AG04449 (cell line): Measurements from ENCODE around the gene SLC28A2.
A peak's percentile ranks its signal among the peaks of the same experiment; 100 is the strongest.
"Not testable (repeated sequence)": the region's sequence is repeated elsewhere in the genome, so short reads cannot be mapped to it uniquely, and the experiment has no call there.

ENCODE experiments used
- CTCF ChIA-PET: fragments of 350-600 bp; formaldehyde crosslinking; extraction: SDS; loops from one replicate; lab custom pipeline; 2021; ENCODE audit warnings: antibody characterized with exemption; lab: Yijun Ruan, JAX
- POLR2A ChIA-PET: fragments of 400-600, 350-600 bp; formaldehyde crosslinking; extraction: SDS; loops from one replicate; lab custom pipeline; 2020; ENCODE audit warnings: antibody characterized with exemption, inconsistent platforms; lab: Yijun Ruan, JAX
- DNase-seq: peaks from one replicate; pipeline ENCODE4 v3.0.0-alpha.2; 2010; ENCODE audit warnings: low read depth, low spot score
- H3K4me3 ChIP-seq: 2 replicates; pipeline ENCODE4 v1.5.1; 2011; ENCODE audit warnings: low read depth, mild to moderate bottlenecking, control low read depth, low read length
- TF ChIP-seq, protein P1 (sequence below): IDR thresholded peaks from one replicate; pipeline ENCODE4 v1.5.1; 2011; ENCODE audit warnings: mild to moderate bottlenecking, moderate library complexity, low read length, control low read depth, inconsistent platforms; ENCODE audit not compliant: insufficient read depth; ENCODE audit errors: missing control alignments

Gene SLC28A2

DNA sequence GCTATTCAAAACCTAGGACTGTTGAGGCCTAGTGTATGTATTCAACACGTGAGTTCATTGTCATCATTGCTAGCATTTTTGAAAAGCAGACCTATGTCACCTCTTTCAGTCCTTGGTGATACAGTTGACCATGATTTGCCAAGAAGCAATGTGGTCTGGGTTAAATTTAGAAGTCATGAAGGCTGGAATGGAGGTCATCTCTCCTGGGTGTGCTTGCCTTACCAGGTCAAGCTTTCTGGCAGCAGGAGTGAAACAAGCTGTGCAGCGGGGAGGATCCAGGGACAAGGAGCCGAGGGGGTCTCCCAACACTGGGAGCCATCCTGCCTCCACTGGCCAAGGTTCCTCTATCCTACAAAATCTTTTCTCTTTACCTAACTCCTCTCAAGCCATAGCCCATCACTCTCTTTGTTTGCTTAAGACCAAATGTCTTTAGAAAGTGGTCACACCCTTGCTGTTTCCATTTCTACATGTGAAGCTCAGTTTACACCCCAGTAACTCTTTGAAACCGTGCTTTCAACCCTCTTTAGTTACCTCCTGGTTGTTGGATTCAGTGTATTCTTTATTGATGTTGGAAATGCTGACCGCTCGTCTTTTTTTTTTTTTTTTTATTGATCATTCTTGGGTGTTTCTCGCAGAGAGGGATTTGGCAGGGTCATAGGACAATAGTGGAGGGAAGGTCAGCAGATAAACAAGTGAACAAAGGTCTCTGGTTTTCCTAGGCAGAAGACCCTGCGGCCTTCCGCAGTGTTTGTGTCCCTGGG, 40.0 kb downstream of the SLC28A2 start:
- POLR2A ChIA-PET, result no interaction called here
- DNase-seq, result no peak
- TF ChIP-seq, protein P1, sequence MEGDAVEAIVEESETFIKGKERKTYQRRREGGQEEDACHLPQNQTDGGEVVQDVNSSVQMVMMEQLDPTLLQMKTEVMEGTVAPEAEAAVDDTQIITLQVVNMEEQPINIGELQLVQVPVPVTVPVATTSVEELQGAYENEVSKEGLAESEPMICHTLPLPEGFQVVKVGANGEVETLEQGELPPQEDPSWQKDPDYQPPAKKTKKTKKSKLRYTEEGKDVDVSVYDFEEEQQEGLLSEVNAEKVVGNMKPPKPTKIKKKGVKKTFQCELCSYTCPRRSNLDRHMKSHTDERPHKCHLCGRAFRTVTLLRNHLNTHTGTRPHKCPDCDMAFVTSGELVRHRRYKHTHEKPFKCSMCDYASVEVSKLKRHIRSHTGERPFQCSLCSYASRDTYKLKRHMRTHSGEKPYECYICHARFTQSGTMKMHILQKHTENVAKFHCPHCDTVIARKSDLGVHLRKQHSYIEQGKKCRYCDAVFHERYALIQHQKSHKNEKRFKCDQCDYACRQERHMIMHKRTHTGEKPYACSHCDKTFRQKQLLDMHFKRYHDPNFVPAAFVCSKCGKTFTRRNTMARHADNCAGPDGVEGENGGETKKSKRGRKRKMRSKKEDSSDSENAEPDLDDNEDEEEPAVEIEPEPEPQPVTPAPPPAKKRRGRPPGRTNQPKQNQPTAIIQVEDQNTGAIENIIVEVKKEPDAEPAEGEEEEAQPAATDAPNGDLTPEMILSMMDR, result no peak
- CTCF ChIA-PET, result interaction anchor here (0.6 kb wide), 1 partner anchor 88 kb away, joined by 3 read pairs; no protein-coding TSS in a partner anchor
- no peak overlapping the region for H3K4me3 ChIP-seq

DNA sequence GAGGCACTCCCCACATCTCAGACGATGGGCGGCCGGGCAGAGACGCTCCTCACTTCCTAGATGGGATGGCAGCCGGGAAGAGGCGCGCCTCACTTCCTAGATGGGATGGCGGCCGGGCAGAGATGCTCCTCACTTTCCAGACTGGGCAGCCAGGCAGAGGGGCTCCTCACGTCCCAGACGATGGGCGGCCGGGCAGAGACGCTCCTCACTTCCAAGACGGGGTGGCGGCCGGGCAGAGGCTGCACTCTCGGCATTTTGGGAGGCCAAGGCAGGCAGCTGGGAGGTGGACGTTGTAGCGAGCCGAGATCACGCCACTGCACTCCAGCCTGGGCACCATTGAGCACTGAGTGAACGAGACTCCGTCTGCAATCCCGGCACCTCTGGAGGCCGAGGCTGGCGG, 41.3 kb downstream of the SLC28A2 start:
- DNase-seq, POLR2A ChIA-PET, CTCF ChIA-PET, H3K4me3 ChIP-seq: not testable (repeated sequence)

DNA sequence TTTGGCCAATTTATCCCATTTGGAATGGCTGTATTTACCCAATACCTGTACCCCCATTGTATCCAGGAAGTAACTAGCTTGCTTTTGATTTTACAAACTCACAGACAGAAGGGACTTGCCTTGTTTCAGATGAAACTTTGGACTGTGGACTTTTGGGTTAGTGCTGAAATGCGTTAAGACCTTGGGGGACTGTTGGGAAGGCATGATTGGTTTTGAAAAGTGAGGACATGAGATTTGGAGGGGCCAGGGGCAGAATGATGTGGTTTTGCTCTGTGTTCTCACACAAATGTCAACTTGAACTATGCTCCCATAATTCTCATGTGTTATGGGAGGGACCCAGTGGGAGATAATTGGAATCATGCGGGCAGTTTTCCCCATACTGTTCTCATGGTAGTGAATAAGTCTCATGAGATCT, 46.9 kb downstream of the SLC28A2 start:
- POLR2A ChIA-PET, result not testable (repeated sequence)

DNA sequence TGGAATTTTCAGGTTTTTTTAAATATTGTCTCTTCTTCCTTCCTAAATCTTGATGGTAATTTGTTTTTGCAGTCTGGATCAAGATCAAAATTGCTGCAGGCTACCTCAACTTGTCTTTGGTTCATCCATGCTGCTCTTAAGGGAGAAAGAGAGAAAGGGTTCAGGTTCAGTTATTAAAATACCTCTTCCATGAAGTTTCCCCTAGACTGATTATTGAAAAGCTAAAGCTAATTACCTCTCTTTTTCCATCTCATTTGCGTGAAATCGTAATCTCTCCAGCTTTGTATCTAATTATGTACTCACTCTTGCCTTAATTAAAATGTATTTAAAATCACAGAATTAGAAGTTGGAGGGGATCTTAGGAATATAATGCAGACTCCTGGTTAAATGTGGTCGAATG, 52.7 kb downstream of the SLC28A2 start:
- ChIA-PET POLR2A (no interaction called here), CTCF (interaction anchor here (0.8 to 1.6 kb wide), 6 partner anchors 46 to 138 kb away, joined by 3 to 5 read pairs (median 4); a partner anchor contains a TSS)

More for the DNA sequence above, 46.9 kb downstream of the SLC28A2 start:
- H3K4me3 ChIP-seq, DNase-seq, CTCF ChIA-PET: not testable (repeated sequence)

DNA sequence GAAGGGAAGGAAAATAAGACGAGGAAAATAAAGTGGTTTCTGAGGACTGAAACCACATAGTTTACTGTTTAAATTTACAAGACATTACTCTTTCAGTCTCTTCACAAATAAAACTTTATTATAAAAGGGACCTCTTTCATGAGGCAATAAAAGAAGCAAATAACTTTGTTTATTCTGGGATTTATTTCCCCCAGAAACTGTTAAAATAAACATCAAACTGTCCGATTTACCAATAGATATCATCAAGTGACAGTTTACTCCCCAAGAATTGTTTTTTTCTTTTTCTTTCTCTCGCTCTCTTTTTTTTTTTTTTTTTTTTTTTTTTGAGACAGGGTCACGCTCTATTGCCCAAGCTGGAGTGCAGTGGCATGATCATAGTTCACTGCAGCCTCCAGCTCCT, 54.1 kb downstream of the SLC28A2 start:
- H3K4me3 ChIP-seq, result no peak overlapping the region
- ChIA-PET POLR2A (no interaction called here), CTCF (interaction anchor here (0.8 to 1.0 kb wide), 2 partner anchors 93 to 151 kb away, joined by 3 read pairs; no protein-coding TSS in a partner anchor)
- TF ChIP-seq, protein P1, result no peak
- DNase-seq, result no peak

More for the DNA sequence above, 52.7 kb downstream of the SLC28A2 start:
- TF ChIP-seq, protein P1, result no peak
- DNase-seq, result no peak
- H3K4me3 ChIP-seq, result no peak overlapping the region

DNA sequence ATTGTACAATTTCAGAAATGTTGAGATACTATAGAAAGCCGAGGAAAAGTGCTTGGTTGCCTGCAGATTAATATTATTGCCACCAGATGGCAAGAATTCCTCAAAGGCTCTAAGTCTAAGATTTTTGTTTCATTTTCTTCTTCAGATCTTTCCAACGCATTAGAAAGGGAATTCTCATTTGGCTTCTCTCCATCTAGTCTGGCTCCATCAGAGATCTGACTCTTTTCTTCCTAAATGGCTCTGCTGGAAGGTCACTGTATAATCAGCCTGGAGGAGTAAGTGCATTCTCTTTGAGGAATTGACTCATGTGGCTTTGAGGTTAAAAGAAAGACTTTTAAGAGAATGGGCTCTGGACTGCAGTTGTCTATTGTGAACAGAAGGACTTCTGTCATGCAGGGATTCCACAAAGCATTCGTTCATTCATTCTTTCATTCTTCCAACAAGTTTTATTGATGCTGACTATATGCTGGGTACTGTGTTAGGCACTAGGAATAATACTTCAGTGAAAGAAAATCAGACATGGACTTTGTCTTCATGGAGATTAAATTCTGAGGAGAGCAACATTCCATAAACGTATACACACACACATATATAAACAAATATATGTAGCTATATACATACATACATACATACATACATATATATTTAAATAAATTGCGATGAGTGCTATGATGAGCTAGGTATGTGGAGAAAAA, 55.3 kb downstream of the SLC28A2 start:
- DNase-seq, result peak; percentile 17
- POLR2A ChIA-PET, result no interaction called here

DNA sequence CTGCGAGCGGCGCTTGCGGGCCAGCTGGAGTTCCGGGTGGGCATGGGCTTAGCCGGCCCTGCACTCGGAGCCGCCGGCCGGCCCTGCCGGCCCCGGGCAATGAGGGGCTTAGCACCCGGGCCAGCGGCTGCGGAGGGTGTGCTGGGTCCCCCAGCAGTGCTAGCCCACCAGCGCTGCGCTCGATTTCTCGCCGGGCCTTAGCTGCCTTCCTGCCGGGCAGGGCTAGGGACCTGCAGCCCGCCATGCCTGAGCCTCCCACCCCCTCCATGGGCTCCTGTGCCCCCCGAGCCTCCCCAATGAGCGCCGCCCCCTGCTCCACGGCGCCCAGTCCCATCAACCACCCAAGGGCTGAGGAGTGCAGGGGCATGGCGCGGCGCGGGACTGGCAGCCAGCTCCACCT, 62.1 kb downstream of the SLC28A2 start:
- CTCF ChIA-PET, result interaction anchor here (0.6 to 1.2 kb wide), 2 partner anchors 39 to 63 kb away, joined by 3 read pairs; no protein-coding TSS in a partner anchor
- POLR2A ChIA-PET, H3K4me3 ChIP-seq, DNase-seq: not testable (repeated sequence)

More for the DNA sequence above, 55.3 kb downstream of the SLC28A2 start:
- CTCF ChIA-PET, result interaction anchor here (0.7 to 1.6 kb wide), 6 partner anchors 86 to 150 kb away, joined by 3 to 6 read pairs (median 3); a partner anchor contains a TSS
- H3K4me3 ChIP-seq, result peak overlapping the region; percentile 39
- TF ChIP-seq, protein P1, result peak; percentile 33
